Activated T-helper 1 cell treated with Interleukin-2 at 50 U/mL for 16 hours (primary cell): ENCODE results near the gene ZNF473.

Experiments used
- DNase-seq: peaks from one replicate; pipeline ENCODE4 v3.0.0-alpha.2; 2020; ENCODE audit warnings: low read depth

ZNF473 gene

GRCh38 chr19:50003810-50004419 lies 21.9 kb upstream of the ZNF473 start:
- DNase-seq: no peak

DNA sequence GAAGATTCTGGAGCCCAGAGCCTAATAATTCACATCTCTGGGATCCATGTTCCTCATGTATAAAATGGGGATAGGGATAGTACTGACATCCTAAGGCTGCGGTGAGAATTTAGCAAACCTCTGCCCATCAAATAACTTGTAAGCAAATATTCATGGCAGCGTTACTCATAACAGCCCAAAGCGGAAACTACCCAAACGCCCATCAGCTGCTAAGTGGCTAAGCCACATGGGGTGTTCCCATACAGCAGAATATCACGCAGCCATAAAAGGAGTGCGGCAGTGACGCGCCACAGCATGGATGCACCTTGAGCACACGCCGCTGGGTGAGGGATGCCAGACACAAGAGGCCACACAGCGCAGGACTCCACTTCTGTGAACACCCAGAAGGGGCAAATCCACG lies 20.4 kb upstream of the ZNF473 start:
- DNase-seq: no peak

DNA sequence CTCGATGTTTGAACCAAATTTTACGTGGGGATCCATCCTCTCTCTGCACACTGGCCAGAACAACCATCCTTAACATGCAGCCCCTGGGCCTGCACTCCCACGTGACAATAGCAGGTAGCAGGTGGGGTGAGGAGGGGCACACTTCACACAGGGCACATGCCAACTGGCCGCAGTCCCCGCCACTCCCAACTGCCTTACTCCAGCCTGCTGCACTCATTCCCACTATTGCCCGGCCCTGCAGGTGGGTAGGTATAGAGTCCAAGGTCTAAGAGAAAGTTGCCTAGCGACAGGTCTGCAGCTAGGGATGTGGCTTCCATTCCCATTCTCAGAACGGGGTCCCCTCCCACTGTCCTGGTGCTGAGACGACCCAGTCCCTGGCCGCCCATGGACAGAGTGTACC lies 18.6 kb upstream of the ZNF473 start:
- DNase-seq: no peak

- no peak for DNase-seq
Observed at GRCh38 chr19:50007947-50008346, 17.9 kb upstream of the ZNF473 start.

GRCh38 chr19:50008532-50008931 lies 17.3 kb upstream of the ZNF473 start:
- DNase-seq: no peak

- no peak for DNase-seq
Observed at GRCh38 chr19:50016225-50016807, 9.5 kb upstream of the ZNF473 start.

DNA sequence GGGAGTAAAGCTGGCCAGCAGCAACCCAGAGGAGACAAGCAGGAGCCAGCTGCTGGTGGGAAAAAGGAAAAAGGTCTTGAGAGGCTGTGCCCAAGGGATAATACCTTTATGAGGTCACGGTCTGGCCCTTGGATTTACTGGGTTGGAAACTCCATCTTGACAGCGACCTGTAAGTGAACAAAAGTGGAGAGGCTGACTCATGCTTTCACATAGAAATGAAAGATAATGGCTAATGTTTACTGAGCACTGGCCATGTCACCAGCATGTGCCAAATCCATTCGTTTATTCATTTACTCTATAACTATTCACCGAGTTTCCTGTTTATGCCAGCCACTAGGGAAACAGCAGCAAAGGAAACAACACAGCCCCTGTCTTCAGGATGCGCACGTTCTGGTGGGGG lies 5.3 kb upstream of the ZNF473 start:
- DNase-seq: no peak

- DNase-seq: no peak
Observed at GRCh38 chr19:50022823-50023222, 3.0 kb upstream of the ZNF473 start.

DNA sequence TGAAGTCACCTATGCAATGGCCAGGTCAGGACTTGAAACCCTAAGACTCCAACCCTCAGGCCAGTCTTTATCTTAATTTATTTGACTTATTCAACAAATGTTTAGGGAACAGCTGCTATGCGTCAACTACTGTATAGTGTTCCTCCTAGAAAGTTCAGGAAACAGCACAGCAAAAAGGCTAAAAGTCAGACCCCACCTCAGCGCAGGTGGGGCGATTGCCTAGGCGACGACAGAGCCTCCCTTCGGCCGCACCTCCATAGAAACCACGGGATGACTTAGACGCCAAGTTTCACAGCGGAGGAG lies 1.1 kb upstream of the ZNF473 start:
- DNase-seq: no peak

GRCh38 chr19:50025022-50025793 lies 597 bp upstream of the ZNF473 start, which contains the start of gene VRK3:
TSS of gene VRK3 (minus strand) at chr19:50025372. CDS start at chr19:50016162, 9,210 bp downstream.
- peak; percentile 98 for DNase-seq

GRCh38 chr19:50026550-50026906 lies 723 bp downstream of the ZNF473 start:
- no peak for DNase-seq

DNA sequence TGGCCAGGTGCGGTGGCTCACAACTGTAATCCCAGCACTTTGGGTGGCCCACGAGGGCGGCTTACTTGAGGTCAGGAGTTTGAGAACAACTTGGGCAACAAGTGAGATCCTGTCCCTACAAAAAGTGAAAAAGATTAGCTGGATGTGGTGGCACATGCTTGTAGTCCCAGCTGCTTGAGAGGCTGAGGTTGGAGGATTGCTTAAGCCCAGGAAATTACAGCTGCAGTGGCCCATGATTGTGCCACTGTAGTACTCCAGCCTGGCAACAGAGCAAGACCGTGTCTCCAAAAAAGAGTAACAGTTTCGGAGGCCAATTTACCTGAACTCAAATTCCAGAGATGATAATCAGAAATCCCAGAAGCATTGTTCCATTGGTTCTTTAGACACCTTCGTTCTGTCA lies 4.4 kb downstream of the ZNF473 start:
- DNase-seq: no peak

DNA sequence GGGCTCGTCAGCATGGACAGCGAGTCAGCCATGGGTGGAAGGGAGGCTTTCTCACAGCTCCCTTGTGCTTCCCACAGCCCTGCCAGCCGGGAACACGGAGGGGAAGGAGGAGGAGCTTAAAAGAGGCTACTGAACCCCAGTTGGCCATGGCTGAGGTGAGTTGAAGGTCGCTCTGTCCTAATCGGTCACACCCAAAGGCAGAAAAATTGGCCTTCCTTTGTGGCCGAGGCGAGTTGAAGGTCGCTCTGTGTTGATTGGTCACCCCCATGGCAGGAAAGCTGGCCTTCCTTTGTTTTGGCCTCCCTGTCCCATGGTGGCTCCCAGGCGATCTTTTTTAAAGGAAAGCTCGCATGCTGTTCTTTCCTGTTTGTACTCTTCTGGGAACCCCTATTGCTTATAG lies 5.1 kb downstream of the ZNF473 start:
- DNase-seq: no peak

- DNase-seq: no peak
Observed at GRCh38 chr19:50036908-50037307, 11.1 kb downstream of the ZNF473 start.

DNA sequence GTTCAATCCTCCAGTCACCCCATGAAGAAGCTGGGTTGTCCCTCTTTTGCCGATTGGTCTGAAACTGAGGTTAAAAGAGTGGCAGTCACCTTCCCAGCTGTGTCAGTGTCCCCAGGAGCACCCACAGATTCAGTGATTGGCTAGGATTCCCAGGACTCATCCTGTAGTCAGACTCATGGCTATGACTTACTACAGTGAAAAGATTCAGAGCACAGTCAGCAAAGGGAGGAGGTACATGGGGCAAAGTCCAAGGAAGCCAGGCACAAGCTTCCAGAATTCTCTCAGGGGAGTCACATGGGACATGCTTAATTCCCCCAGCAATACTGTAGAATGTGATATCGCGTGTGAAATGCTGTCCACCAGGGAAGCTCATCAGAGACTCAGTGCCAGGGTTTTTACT lies 14.2 kb downstream of the ZNF473 start:
- DNase-seq: no peak

DNA sequence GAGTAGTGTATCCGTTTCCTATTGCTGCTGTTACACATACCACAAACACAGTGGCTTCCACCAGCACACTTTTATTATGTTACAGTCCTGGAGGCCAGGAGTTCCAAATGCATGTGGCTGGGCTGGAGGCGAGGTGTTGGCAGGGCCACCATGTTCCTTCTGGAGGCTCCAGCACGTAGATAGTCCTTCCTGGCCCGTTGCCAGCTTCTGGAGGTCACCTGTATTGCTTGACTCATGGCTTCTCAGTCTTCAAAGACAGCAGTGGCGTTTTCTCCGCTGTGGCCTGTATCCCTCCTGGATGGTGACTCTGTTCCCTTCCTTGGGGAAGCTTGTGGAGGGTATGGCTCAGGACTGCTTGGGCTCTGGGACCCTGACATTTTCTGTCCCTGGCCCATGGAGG lies 15.2 kb downstream of the ZNF473 start:
- DNase-seq: no peak

DNA sequence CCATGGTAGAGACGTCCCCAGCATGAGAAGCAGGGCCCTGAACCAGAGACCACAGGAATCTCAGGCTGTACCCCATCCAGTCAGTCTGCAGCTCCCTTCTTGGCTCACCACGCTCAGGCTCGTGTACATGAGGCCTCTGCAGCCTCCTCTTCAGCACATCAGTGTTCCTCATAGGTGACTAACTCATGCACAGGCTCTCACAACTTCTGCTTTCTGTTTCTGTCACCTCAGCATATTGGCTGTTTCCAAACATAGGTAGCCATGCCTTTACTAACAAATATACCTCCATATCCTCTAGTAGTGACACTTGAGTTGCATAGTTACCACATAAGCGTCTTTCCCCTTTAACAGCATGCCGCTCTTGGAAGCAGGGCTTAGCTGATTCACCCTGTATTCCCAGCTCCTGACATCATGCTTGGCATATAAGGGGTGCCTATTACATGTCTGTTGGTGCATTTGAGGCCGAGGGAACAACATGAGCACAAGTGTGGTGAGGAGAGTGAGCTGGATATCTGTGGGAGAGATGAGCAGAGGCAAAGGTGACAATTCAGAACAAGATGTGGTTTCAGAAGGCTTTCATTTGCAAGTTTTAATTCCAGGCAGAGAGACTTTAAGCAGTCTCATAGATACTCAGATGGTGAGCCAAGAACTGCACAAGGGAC lies 16.7 kb downstream of the ZNF473 start:
- no peak for DNase-seq

- no peak for DNase-seq
Observed at GRCh38 chr19:50043967-50044366, 18.2 kb downstream of the ZNF473 start.

- no peak for DNase-seq
Observed at GRCh38 chr19:50044922-50045321, 19.1 kb downstream of the ZNF473 start.

- peak; percentile 33 for DNase-seq
Observed at GRCh38 chr19:50046649-50047503, 21.1 kb downstream of the ZNF473 start.

- no peak for DNase-seq
Observed at GRCh38 chr19:50047671-50048070, 21.9 kb downstream of the ZNF473 start.
